Measurements from ENCODE around the gene TTLL8. TPM values are rescaled to one million over a fixed set of nuclear protein-coding genes. Genes with fewer than 3 reads are reported as not detected.

The TTLL8 gene
- total and polyA plus RNA-seq, 4 donors, result not detected

- TF ChIP-seq SP1 (IDR thresholded peaks at IDR 0.05) (no peak), EGR1 (IDR thresholded peaks at IDR 0.05; ENCODE audit: low read depth in 2 of 2) (no peak), JUND (IDR thresholded peaks at IDR 0.05) (no peak)
- Histone ChIP-seq H3K4me1 (ENCODE audit: control insufficient read depth in 4 of 4, insufficient read depth in 4 of 4, low read length in 3 of 4) (peaks cover 0 to 2% (median 0%) of the 10 kb centered on the region in 4 donors), H3K4me3 (ENCODE audit: low read depth in 1 of 3, low read length in 3 of 3) (no peak overlapping the region), H3K27me3 (ENCODE audit: control insufficient read depth in 4 of 4, insufficient read depth in 4 of 4, low read length in 3 of 4) (peaks cover 0 to 7% (median 4%) of the 10 kb centered on the region in 4 donors), H3K9me3 (ENCODE audit: control insufficient read depth in 4 of 4, low read length in 3 of 4) (no peaks in the 10 kb centered on the region), H3K36me3 (ENCODE audit: control insufficient read depth in 4 of 4, insufficient read depth in 3 of 4, low read depth in 1 of 4, low read length in 3 of 4) (no peaks in the 10 kb centered on the region), H3K9ac (ENCODE audit: low read depth in 1 of 2, low read length in 2 of 2) (no peak overlapping the region), H3K27ac (ENCODE audit: low read depth in 1 of 2, low read length in 2 of 2) (no peak overlapping the region)
- WGBS, result 85% methylated on average over 20 of the region's 20 CpGs
- no peak for DNase-seq (ENCODE audit: low spot score)
These were observed 41.6 kb downstream of the TTLL8 start for GRCh38 chr22:50016308-50016987.

GRCh38 chr22:50015451-50016307 is 42.4 kb downstream of the TTLL8 start:
- no peak for TF ChIP-seq FOXA1 (IDR thresholded peaks at IDR 0.05)
- no peak for TF ChIP-seq SP1 (IDR thresholded peaks at IDR 0.05)
- no peak for TF ChIP-seq REST (IDR thresholded peaks at IDR 0.05)
- TF ChIP-seq JUND (IDR thresholded peaks at IDR 0.05), result no peak
- TF ChIP-seq FOXA2 (IDR thresholded peaks at IDR 0.05), result no peak
- WGBS, result 41% methylated on average over 30 of the region's 30 CpGs
- H3K4me1 ChIP-seq (ENCODE audit: control insufficient read depth in 4 of 4, insufficient read depth in 4 of 4, low read length in 3 of 4), result peaks cover 0 to 2% (median 0%) of the 10 kb centered on the region in 4 donors
- H3K27me3 ChIP-seq (ENCODE audit: control insufficient read depth in 4 of 4, insufficient read depth in 4 of 4, low read length in 3 of 4), result peaks cover 0 to 7% (median 4%) of the 10 kb centered on the region in 4 donors
- no peak for DNase-seq (ENCODE audit: low spot score)
- H3K4me3 ChIP-seq (ENCODE audit: low read depth in 1 of 3, low read length in 3 of 3), result no peak overlapping the region
- H3K9me3 ChIP-seq (ENCODE audit: control insufficient read depth in 4 of 4, low read length in 3 of 4), result no peaks in the 10 kb centered on the region
- H3K27ac ChIP-seq (ENCODE audit: low read depth in 1 of 2, low read length in 2 of 2), result no peak overlapping the region
- no peak overlapping the region for H3K9ac ChIP-seq (ENCODE audit: low read depth in 1 of 2, low read length in 2 of 2)
- H3K36me3 ChIP-seq (ENCODE audit: control insufficient read depth in 4 of 4, insufficient read depth in 3 of 4, low read depth in 1 of 4, low read length in 3 of 4), result no peaks in the 10 kb centered on the region

GRCh38 chr22:50014655-50015401 is 43.3 kb downstream of the TTLL8 start:
- 5% methylated on average over 91 of the region's 91 CpGs for WGBS
- H3K4me3 ChIP-seq (ENCODE audit: low read depth in 1 of 3, low read length in 3 of 3), result no peak overlapping the region
- no peak for TF ChIP-seq RXRA (IDR thresholded peaks at IDR 0.05)
- TF ChIP-seq JUND (IDR thresholded peaks at IDR 0.05), result no peak
- TF ChIP-seq HNF4G (IDR thresholded peaks at IDR 0.05), result no peak
- TF ChIP-seq EGR1 (IDR thresholded peaks at IDR 0.05; ENCODE audit: low read depth in 2 of 2), result no peak
- no peak for TF ChIP-seq YY1 (IDR thresholded peaks at IDR 0.05)
- no peak for TF ChIP-seq FOXA1 (IDR thresholded peaks at IDR 0.05)
- no peak for TF ChIP-seq NR2F2 (IDR thresholded peaks at IDR 0.05)
- TF ChIP-seq TAF1 (conservative IDR thresholded peaks at IDR 0.05), result no peak
- no peak for TF ChIP-seq REST (IDR thresholded peaks at IDR 0.05)
- TF ChIP-seq ATF3 (IDR thresholded peaks at IDR 0.05), result no peak
- TF ChIP-seq RAD21 (IDR thresholded peaks at IDR 0.05), result no peak
- no peak for TF ChIP-seq GABPA (IDR thresholded peaks at IDR 0.05 in 1 of 2, conservative IDR thresholded peaks at IDR 0.05 in 1 of 2)
- no peak for TF ChIP-seq ZBTB33 (IDR thresholded peaks at IDR 0.05)

More at GRCh38 chr22:50014655-50015401, 43.3 kb downstream of the TTLL8 start:
- no peak for DNase-seq (ENCODE audit: low spot score)
- H3K36me3 ChIP-seq (ENCODE audit: control insufficient read depth in 4 of 4, insufficient read depth in 3 of 4, low read depth in 1 of 4, low read length in 3 of 4), result no peaks in the 10 kb centered on the region
- H3K4me1 ChIP-seq (ENCODE audit: control insufficient read depth in 4 of 4, insufficient read depth in 4 of 4, low read length in 3 of 4), result peaks cover 0 to 2% (median 0%) of the 10 kb centered on the region in 4 donors
- H3K9me3 ChIP-seq (ENCODE audit: control insufficient read depth in 4 of 4, low read length in 3 of 4), result no peaks in the 10 kb centered on the region
- no peak overlapping the region for H3K9ac ChIP-seq (ENCODE audit: low read depth in 1 of 2, low read length in 2 of 2)
- no peak overlapping the region for H3K27ac ChIP-seq (ENCODE audit: low read depth in 1 of 2, low read length in 2 of 2)
- peaks cover 3 to 12% (median 4%) of the 10 kb centered on the region in 4 donors for H3K27me3 ChIP-seq (ENCODE audit: control insufficient read depth in 4 of 4, insufficient read depth in 4 of 4, low read length in 3 of 4)
